ENCODE results near the gene NAPEPLD. TPM values are rescaled to one million over a fixed set of nuclear protein-coding genes. Genes with fewer than 3 reads are reported as not detected.

The NAPEPLD gene
- polyA plus RNA-seq, 1 donor from 2014 or later = 8.8 TPM

- Histone ChIP-seq H3K4me2 (ENCODE audit: low read length) (no peak overlapping the region), H3K9me3 (ENCODE audit: low read length) (no peaks in the 10 kb centered on the region), H3K27ac (ENCODE audit: low read length) (no peak overlapping the region), H3F3A (ENCODE audit: insufficient read depth, low read length, poor library complexity, severe bottlenecking) (no peaks in the 10 kb centered on the region), H4K20me1 (ENCODE audit: insufficient read depth) (no peaks in the 10 kb centered on the region), H3K79me2 (replicated peaks; ENCODE audit: insufficient read depth, low read length) (no peaks in the 10 kb centered on the region), H2AFZ (ENCODE audit: low read depth, low read length) (no peak overlapping the region), H3K9me2 (ENCODE audit: insufficient read depth, low read length) (no peaks in the 10 kb centered on the region), H3K4me3 (ENCODE audit: low read length) (no peak overlapping the region), H3K9ac (ENCODE audit: low read length) (no peak overlapping the region), H3K36me3 (ENCODE audit: insufficient read depth, low read length) (peaks cover 8% of the 10 kb centered on the region), H3K27me3 (ENCODE audit: insufficient read depth, low read depth, low read length) (no peaks in the 10 kb centered on the region)
- TF ChIP-seq CTCF (IDR thresholded peaks at IDR 0.05; ENCODE audit: poor library complexity, severe bottlenecking) = no peak
- no peak for TF ChIP-seq TAF1 (IDR thresholded peaks at IDR 0.05; ENCODE audit: low read depth)
- no peak for TF ChIP-seq RAD21 (conservative IDR thresholded peaks at IDR 0.05)
- no peak for TF ChIP-seq MXI1 (conservative IDR thresholded peaks at IDR 0.05; ENCODE audit: poor library complexity, severe bottlenecking)
- no peak for TF ChIP-seq EZH2 (IDR thresholded peaks at IDR 0.05; ENCODE audit: borderline replicate concordance, insufficient read depth, low read length, poor library complexity, severe bottlenecking)
- TF ChIP-seq POLR2AphosphoS5 (IDR thresholded peaks at IDR 0.05) = no peak
- no peak for TF ChIP-seq EP300 (conservative IDR thresholded peaks at IDR 0.05; ENCODE audit: poor library complexity, severe bottlenecking)
- no peak for TF ChIP-seq REST (IDR thresholded peaks at IDR 0.05; ENCODE audit: borderline replicate concordance)
- no peak for TF ChIP-seq SMC3 (conservative IDR thresholded peaks at IDR 0.05; ENCODE audit: poor library complexity)
Observed at GRCh38 chr7:103116991-103117390, 31.9 kb downstream of the NAPEPLD start.

GRCh38 chr7:103116511-103116910, 32.4 kb downstream of the NAPEPLD start:
- Histone ChIP-seq H3K79me2 (replicated peaks; ENCODE audit: insufficient read depth, low read length) (no peaks in the 10 kb centered on the region), H3K9me2 (ENCODE audit: insufficient read depth, low read length) (no peaks in the 10 kb centered on the region)

More at GRCh38 chr7:103116511-103116910, 32.4 kb downstream of the NAPEPLD start:
- no peaks in the 10 kb centered on the region for H3K9me3 ChIP-seq (ENCODE audit: low read length)
- H3K27me3 ChIP-seq (ENCODE audit: insufficient read depth, low read depth, low read length) = no peaks in the 10 kb centered on the region
- TF ChIP-seq SMC3 (conservative IDR thresholded peaks at IDR 0.05; ENCODE audit: poor library complexity) = no peak
- no peak for TF ChIP-seq RAD21 (conservative IDR thresholded peaks at IDR 0.05)
- no peak for TF ChIP-seq POLR2AphosphoS5 (IDR thresholded peaks at IDR 0.05)
- no peak for TF ChIP-seq MXI1 (conservative IDR thresholded peaks at IDR 0.05; ENCODE audit: poor library complexity, severe bottlenecking)
- no peak for TF ChIP-seq REST (IDR thresholded peaks at IDR 0.05; ENCODE audit: borderline replicate concordance)
- TF ChIP-seq EZH2 (IDR thresholded peaks at IDR 0.05; ENCODE audit: borderline replicate concordance, insufficient read depth, low read length, poor library complexity, severe bottlenecking) = no peak
- no peak for TF ChIP-seq CTCF (IDR thresholded peaks at IDR 0.05; ENCODE audit: poor library complexity, severe bottlenecking)
- TF ChIP-seq EP300 (conservative IDR thresholded peaks at IDR 0.05; ENCODE audit: poor library complexity, severe bottlenecking) = no peak
- no peak for TF ChIP-seq TAF1 (IDR thresholded peaks at IDR 0.05; ENCODE audit: low read depth)
- peaks cover 8% of the 10 kb centered on the region for H3K36me3 ChIP-seq (ENCODE audit: insufficient read depth, low read length)
- no peak overlapping the region for H3K4me3 ChIP-seq (ENCODE audit: low read length)
- no peaks in the 10 kb centered on the region for H4K20me1 ChIP-seq (ENCODE audit: insufficient read depth)
- no peak overlapping the region for H3K4me2 ChIP-seq (ENCODE audit: low read length)
- no peak overlapping the region for H3K9ac ChIP-seq (ENCODE audit: low read length)
- H3K27ac ChIP-seq (ENCODE audit: low read length) = no peak overlapping the region
- no peak overlapping the region for H2AFZ ChIP-seq (ENCODE audit: low read depth, low read length)
- H3F3A ChIP-seq (ENCODE audit: insufficient read depth, low read length, poor library complexity, severe bottlenecking) = no peaks in the 10 kb centered on the region
